Left lung (tissue), 10 donors: ENCODE data around the gene METTL24. TPM values are rescaled to one million over a fixed set of nuclear protein-coding genes. Genes with fewer than 3 reads are reported as not detected.

Experiments used
- ATAC-seq: fragments of 200-7000 bp; cut with Tn5 transposase; one replicate; pipeline ENCODE4 v1.9.1; 2020; ENCODE audit warnings: moderate library complexity
- DNase-seq, 4 donors: peaks; one replicate each; pipeline ENCODE4 v3.0.0-alpha.2; 2013 to 2020
- H3K27ac ChIP-seq, 2 donors: fragments of 200-600 bp; sonication (generic) in 1 of 2; one replicate each; pipeline versions ENCODE4 v1.5.0 to v1.8.0; 2020 to 2021
- H3K27me3 ChIP-seq, 2 donors: fragments of 200-600 bp; sonication (generic) in 1 of 2; one replicate each; pipeline versions ENCODE4 v1.5.0 to v1.8.0; 2020 to 2021
- H3K36me3 ChIP-seq, 2 donors: fragments of 200-600 bp; sonication (generic) in 1 of 2; one replicate each; pipeline versions ENCODE4 v1.5.0 to v1.8.0; 2020 to 2021
- H3K4me1 ChIP-seq, 2 donors: fragments of 200-600 bp; one replicate each; pipeline ENCODE4 v1.8.0; 2021
- H3K4me3 ChIP-seq, 2 donors: fragments of 200-600 bp; sonication (generic) in 1 of 2; one replicate each; pipeline versions ENCODE4 v1.5.0 to v1.8.0; 2020 to 2021; ENCODE audit warnings: mild to moderate bottlenecking in 1 of 2
- H3K9me3 ChIP-seq, 2 donors: fragments of 200-600 bp; sonication (generic) in 1 of 2; one replicate each; pipeline versions ENCODE4 v1.5.0 to v1.8.0; 2020 to 2021
- intact Hi-C, 2 donors: fragments of 100-400 bp; cut with DNase I; formaldehyde crosslinking; loops; one replicate each; pipeline versions ENCODE4 v1.11.2 to v1.14.2; 2022
- polyA plus RNA-seq, 6 donors: library from polyadenylated mRNA; unstranded; fragments of 120-200 nt; gene quantifications; one replicate each; pipeline ENCODE4 v1.2.1, GENCODE V29; 2013; ENCODE audit not compliant: insufficient read length in 6 of 6
- total RNA-seq, 2 donors: library from RNA; stranded (reverse); fragmentation: NEBNext Ultra II Directional; extraction: Animal tissue kit (Norgen Biotek cat#: 25700); gene quantifications; one replicate each; pipeline ENCODE4 v1.2.1, GENCODE V29; 2021
- TF ChIP-seq, protein P1 (sequence below), 2 donors: fragments of 200-600 bp; sonication (generic) in 1 of 2; IDR thresholded peaks; one replicate each; pipeline versions ENCODE4 v1.5.0 to v1.8.0; 2021; ENCODE audit warnings: antibody characterized with exemption in 2 of 2
- donor health status: DM: no; HTN: yes; CAD: no.
- donor health status: DM: no; HTN: no; CAD: no.

The METTL24 gene
- total and polyA plus RNA-seq, 8 donors = 2.3 to 5.1 (median 3.2) TPM

DNA sequence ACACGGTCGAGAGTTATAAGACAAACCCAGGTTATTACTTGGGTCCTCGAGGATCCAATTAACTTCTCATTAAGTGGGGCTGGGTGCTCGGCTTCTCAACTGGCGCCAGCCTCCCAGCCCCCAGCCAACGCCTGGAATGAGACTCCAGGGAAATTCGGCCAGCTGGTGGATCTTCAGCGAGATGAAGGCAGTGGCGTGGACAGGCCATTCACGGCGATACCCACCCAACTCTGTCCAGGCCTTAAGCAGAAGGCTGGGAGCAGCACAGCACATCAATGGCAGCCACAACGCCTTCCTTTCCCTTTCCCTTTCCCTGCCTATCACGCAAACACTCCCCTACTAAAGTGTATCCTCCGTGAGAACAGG is 868 bp downstream of the METTL24 start:
- H3K36me3 ChIP-seq = no peaks in the 10 kb centered on the region
- peak overlapping the region; percentile 31 to 39 for H3K4me3 ChIP-seq
- intact Hi-C loops = no loop called here
- ATAC-seq (peak; percentile 37), DNase-seq (no peak)
- H3K9me3 ChIP-seq = no peaks in the 10 kb centered on the region
- peaks cover 12 to 53% of the 10 kb centered on the region in 2 donors for H3K27me3 ChIP-seq
- H3K27ac ChIP-seq = peak overlapping the region in 1 of 2 donors; percentile 50
- TF ChIP-seq, protein P1, sequence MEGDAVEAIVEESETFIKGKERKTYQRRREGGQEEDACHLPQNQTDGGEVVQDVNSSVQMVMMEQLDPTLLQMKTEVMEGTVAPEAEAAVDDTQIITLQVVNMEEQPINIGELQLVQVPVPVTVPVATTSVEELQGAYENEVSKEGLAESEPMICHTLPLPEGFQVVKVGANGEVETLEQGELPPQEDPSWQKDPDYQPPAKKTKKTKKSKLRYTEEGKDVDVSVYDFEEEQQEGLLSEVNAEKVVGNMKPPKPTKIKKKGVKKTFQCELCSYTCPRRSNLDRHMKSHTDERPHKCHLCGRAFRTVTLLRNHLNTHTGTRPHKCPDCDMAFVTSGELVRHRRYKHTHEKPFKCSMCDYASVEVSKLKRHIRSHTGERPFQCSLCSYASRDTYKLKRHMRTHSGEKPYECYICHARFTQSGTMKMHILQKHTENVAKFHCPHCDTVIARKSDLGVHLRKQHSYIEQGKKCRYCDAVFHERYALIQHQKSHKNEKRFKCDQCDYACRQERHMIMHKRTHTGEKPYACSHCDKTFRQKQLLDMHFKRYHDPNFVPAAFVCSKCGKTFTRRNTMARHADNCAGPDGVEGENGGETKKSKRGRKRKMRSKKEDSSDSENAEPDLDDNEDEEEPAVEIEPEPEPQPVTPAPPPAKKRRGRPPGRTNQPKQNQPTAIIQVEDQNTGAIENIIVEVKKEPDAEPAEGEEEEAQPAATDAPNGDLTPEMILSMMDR (IDR thresholded peaks at IDR 0.05) = no peak
- H3K4me1 ChIP-seq = peaks cover 4 to 7% of the 10 kb centered on the region in 2 donors

DNA sequence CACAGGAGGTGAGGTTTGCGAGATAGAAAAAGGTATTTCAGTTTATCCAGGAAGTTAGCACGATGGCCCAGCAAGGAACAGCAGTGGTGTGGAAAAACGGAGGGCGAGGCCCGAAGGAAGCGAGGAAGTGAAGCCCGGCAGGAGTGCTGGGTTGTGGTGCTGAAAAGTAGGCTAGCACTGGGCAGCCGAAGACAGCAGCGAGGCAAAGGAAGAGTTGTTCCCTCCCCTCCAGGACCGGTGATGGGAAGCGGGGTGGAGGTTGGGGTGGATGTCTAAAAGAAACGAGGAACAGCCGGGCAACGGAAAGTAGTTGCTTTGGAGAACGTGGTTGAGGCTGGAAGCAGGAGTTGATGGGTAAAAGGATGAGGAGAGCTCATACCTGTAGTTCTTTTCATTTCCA is 1.4 kb downstream of the METTL24 start:
- Histone ChIP-seq H3K4me3 (no peak overlapping the region), H3K27me3 (peaks cover 12 to 53% of the 10 kb centered on the region in 2 donors), H3K27ac (no peak overlapping the region), H3K9me3 (no peaks in the 10 kb centered on the region), H3K4me1 (peaks cover 7% of the 10 kb centered on the region in 2 donors), H3K36me3 (no peaks in the 10 kb centered on the region)
- TF ChIP-seq, protein P1 (IDR thresholded peaks at IDR 0.05) = no peak
- intact Hi-C loops = no loop called here
- DNase-seq = no peak
- no peak for ATAC-seq

DNA sequence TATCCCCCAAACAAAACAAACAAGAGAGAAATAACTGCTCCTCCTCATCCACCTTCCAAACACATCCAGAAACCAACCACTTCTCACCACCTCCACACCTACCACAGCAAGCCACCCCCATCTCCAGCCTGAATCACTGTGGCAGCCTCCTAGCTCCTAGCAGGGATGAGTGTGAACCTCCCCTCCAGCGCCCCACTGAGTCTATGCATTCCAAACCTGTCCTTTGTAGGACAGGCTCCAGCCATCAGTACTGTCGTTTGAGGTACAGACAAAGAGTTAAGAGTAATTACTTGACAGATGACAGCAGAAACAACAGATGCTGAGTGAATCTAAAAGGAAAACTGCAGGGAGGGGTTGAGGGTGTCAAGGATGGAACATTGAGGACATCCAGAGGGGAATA is 2.4 kb downstream of the METTL24 start:
- Histone ChIP-seq H3K9me3 (no peaks in the 10 kb centered on the region), H3K27me3 (peaks cover 12 to 46% of the 10 kb centered on the region in 2 donors), H3K27ac (no peak overlapping the region), H3K4me3 (no peak overlapping the region), H3K4me1 (peaks cover 7 to 12% of the 10 kb centered on the region in 2 donors), H3K36me3 (no peaks in the 10 kb centered on the region)
- TF ChIP-seq, protein P1 (IDR thresholded peaks at IDR 0.05) = no peak
- intact Hi-C loops = no loop called here
- no peak for DNase-seq
- ATAC-seq = no peak

DNA sequence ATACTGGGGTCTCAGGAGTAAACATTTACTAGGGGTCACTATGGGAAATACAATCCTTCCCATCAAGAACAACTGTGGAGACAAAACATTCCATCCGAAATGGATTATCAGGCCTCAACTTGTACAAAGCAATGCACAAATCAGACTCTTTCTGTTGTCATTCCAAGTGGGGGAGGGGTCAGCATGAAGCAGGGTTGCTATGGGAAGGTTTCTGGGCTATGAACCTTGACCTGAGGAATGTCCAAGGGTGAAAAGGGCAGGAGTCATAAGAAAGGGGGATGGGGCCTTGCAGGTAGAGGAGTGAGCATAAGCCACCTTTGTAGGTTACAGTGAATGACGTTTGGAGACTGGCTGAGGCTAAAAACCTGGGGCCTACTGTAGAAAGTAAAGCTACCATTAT is 3.1 kb downstream of the METTL24 start:
- no peak for ATAC-seq
- no peaks in the 10 kb centered on the region for H3K9me3 ChIP-seq
- intact Hi-C loops = no loop called here
- TF ChIP-seq, protein P1 (IDR thresholded peaks at IDR 0.05) = no peak
- no peak overlapping the region for H3K27ac ChIP-seq
- no peak overlapping the region for H3K4me3 ChIP-seq
- H3K36me3 ChIP-seq = no peaks in the 10 kb centered on the region
- DNase-seq = no peak
- peaks cover 7 to 12% of the 10 kb centered on the region in 2 donors for H3K4me1 ChIP-seq
- H3K27me3 ChIP-seq = peaks cover 12 to 40% of the 10 kb centered on the region in 2 donors

DNA sequence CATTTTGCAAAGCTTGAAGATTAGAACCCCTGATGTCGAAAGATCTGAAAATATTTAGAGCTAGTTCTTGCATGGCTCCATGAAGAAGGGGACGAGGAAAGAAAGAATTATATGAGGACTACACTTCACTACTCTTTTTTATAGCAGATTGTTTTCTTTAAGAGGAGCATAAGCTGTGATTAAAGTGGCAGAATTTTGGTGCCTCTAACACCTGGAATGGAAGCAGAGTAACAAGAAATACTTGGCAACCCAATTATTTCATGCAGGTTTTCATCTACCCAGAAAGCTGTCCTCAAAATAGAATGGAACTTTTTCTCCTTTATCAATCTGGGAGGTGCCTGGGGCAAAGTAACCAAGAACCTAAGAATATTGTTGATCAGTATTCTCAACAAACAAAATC is 4.0 kb downstream of the METTL24 start:
- no peak overlapping the region for H3K4me3 ChIP-seq
- TF ChIP-seq, protein P1 (IDR thresholded peaks at IDR 0.05) = no peak
- intact Hi-C loops = no loop called here
- peaks cover 12 to 35% of the 10 kb centered on the region in 2 donors for H3K27me3 ChIP-seq
- H3K4me1 ChIP-seq = peaks cover 7 to 12% of the 10 kb centered on the region in 2 donors
- DNase-seq (no peak), ATAC-seq (no peak)
- H3K9me3 ChIP-seq = no peaks in the 10 kb centered on the region
- H3K36me3 ChIP-seq = no peaks in the 10 kb centered on the region
- no peak overlapping the region for H3K27ac ChIP-seq
